Keratinocyte (primary cell): ENCODE data around the gene AKR1C1.

ENCODE experiments used
- CTCF ChIP-seq, 3 experiments: IDR thresholded peaks in 1 of 3; conservative IDR thresholded peaks in 1 of 3; optimal IDR thresholded peaks in 1 of 3; 2 replicates in 2 of 3; 3 replicates in 1 of 3; pipeline versions ENCODE3 to v1.5.1; 2011; ENCODE audit warnings: low read length in 3 of 3, mild to moderate bottlenecking in 3 of 3, moderate library complexity in 2 of 3, control low read depth in 1 of 3, inconsistent platforms in 1 of 3; ENCODE audit not compliant: insufficient read depth in 2 of 3; ENCODE audit errors: extremely low read depth in 1 of 3
- EZH2 ChIP-seq: IDR thresholded peaks from one replicate; pipeline ENCODE4 v1.6.1; 2012; ENCODE audit warnings: inconsistent platforms, mild to moderate bottlenecking, low read length, moderate library complexity

DNA sequence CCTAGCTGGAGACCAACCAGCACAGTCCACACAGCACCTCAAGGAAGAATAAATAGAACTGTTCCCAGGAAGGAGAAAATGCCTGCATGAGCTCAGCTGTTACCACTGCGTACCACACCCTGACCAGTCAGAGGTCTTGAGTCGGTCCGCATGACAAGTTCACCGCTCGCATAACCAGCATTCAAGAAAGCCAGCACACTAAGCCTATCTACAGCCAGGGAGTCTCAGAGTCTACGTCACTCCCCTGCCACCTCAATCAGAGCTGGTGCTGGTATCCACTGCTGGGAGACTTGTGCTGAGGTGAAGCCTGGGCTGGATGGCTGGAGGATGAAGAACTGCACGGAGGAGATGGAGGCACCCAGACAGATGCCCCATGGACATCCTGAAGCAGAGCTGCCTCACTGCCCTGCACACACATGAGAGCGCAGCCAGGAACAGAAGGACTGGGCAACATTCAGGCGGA, 19.6 kb downstream of the AKR1C1 start:
- TF ChIP-seq CTCF (optimal IDR thresholded peaks at IDR 0.05 in 1 of 3, IDR thresholded peaks at IDR 0.05 in 1 of 3, conservative IDR thresholded peaks at IDR 0.05 in 1 of 3; ENCODE audit: extremely low read depth in 1 of 3, insufficient read depth in 2 of 3, low read length in 3 of 3) (no peak), EZH2 (no peak)
